HTR-8/SVneo (cell line): ENCODE measurements around the gene CPA4.

Experiments
- DNase-seq: peaks from one replicate; pipeline ENCODE4 v3.0.0; 2011; ENCODE audit warnings: low spot score, mixed read lengths; ENCODE audit not compliant: insufficient read length
- FAIRE-seq: peaks from 2 replicates; lab custom pipeline; 2011; peaks lifted over from hg19 to GRCh38; lab: Jason Lieb, UNC

The CPA4 gene

DNA sequence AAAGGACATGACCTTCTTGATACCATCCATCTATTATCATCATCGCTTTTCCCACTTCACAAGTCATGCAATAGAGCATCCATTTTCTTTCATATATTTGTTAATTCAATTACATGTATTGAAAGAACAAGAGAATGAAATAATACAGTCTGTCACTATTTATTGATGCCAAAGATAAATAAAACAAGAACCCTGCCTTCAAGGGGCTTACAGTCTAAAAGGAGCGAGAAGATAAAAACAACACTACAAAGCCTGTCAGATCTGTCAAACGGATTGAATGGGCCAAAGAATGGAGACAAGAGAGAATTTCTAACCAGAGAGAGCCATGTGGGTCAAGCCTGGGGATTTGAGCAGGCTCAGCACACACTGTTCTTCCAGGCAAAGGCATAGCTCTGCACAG is 67.6 kb downstream of the CPA4 start:
- FAIRE-seq (no peak), DNase-seq (no peak)

DNA sequence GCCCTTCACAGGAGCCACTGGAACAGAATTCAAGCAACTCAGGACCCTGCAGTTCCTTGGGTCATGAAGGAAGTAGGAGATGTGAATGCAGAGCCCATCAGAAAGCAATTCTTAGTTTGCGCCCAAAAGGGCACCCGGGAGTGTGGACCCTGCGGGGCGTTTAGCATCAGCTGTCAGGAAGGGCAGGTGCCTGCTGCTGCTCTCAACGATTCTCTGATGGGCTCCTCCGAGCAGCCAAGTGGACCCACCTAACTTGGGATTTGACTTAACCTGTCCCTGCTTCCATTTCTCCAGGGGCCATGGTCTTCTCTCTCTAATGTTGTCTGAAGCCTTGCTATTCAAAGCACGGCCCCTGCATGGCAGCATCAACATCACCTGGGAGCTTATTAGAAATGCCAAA is 68.7 kb downstream of the CPA4 start:
- no peak for FAIRE-seq
- DNase-seq, result no peak

DNA sequence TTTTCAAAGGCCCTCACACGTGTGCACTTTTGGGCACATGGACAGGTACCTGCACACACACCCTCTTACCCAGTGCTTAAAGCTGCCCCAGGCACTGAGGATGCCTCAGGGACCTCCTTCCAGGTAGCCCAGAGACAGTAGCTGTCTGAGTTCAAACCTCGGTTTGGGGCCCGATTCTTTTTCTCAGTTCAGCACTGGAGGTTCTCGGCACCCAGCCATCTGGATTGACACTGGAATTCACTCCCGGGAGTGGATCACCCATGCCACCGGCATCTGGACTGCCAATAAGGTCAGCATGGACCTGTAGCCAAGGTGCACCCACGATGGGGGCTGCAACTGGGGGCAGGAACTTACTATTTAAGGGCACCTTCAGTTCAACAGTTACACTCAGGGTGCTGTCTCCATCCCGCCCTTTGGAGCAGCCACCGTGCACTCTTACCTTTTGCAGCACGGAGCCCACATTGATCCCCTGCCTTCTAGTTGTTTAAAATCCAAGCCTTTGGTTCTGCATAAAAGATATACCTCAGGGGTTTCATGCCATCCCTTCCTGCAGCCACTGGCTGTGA is 69.4 kb downstream of the CPA4 start:
- no peak for FAIRE-seq
- DNase-seq, result no peak

DNA sequence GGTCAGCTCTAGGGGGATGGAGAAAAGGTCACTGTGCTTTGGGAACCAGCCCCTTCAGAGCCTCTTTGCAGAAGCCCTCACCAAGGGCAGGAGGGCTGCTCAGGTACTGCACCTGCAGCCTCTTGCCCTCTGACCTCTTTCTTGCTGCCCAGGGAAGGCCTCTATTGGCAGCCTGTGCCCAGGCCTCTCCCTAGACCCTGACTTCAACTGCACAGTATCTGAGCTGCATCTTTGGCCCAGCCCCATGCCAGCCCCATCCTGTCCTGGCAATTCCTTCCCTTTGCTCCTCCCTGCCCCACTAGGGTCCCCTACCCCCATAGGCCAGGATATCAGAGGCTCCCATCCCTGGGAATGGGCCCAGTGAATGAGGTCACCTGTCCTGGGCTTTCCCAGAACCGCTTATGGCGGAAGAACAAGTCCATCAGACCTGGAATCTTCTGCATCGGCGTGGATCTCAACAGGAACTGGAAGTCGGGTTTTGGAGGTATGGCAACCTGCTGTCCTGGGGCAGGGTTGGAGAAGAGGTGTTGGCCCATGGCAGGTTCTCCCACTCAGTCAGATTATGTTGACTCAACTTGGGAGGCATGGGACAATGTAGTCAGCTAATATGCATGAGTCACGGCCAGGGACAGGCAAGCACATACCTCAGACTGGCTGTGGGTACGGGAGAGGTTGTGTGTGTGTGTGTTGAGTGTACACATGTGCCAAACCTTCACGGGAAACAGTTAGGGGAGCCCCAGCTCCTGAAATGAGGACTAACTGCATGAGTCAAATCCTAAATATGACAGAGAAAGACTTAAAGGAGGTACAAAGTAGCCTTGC is 70.3 kb downstream of the CPA4 start:
- peak; percentile 55 for FAIRE-seq
- DNase-seq, result peak; percentile 42

DNA sequence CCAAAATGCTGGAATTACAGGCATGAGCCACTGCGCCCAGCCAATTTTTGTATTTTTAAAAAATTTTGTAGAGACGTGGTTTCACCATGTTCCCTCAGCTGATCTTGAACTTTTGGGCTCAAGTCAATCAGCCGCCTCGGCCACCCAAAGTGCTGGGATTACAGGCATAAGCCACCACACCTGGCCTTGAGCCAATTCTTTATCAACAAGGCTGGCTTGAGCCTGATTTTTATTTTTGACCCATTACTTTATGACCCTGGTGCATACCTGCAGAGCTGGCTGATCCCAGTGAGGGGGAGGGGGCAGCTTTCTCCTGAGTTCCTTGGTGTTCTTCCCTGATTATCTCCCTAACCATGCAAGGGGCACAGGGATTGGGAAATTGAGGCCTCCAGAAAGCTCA is 71.5 kb downstream of the CPA4 start:
- FAIRE-seq (no peak), DNase-seq (no peak)

DNA sequence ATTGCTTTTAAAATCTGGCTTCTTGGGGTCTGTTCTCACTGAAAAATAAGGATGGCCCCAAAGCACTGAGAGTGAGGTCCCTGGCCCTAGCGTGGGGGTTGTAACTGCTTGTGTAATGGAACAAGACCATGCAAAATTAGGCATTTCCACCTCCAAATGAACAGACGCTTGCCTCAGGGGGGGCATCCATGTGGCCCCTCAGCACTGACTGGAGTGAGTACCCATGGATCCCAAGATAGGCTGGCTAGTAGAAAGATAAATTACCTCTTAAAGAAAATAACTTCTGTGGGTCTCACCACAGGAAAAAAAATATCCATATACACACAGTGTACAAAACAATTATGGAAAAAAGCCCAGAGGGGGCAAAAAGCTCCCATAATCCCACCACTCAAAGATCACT is 72.1 kb downstream of the CPA4 start:
- no peak for DNase-seq

DNA sequence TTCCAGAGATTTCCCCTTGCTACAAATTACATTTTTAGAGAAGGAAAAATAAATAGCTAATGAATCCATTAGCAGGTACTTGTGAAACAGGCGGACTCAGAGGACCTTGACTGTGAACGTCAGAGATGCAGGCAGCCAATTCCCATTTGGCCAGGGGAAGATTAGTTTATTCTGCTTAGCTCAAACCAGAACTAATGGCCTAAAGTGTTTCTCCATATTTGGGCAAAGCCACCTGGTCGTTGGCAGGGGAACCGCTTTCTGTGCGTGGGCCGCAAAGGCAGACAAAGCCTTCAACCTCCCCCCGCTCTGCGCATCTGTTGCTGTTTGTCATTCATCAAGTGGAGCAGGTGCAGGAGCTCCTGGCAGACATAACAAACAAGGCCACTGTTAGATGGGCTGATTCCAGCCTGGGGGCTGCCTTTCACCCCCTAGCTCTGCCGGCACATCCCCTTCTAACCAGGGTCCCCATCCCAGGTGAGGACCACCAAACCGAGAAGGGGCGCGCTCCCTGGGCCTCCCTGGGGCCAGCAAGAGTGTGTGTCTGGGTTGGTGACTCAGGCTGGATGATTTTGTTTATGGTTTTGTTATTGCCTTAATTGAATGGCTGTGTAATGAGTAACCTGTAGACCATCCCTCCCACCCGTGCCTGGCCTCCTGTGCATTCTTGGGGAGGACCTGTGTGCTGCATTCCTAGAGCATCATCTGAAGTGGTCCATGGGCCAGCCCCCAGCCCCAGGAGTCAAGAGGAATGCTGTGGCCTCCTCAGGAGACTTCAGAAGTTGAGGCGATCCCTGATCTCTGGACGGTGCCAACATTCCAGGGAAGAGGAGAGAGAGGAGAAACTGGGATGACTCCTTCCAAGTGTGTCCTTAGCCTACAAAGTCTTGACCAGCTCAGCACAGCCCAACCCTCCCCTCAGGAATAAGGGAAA is 72.8 kb downstream of the CPA4 start:
- DNase-seq, result peak; percentile 56

More for the DNA sequence above, 72.1 kb downstream of the CPA4 start:
- FAIRE-seq, result no peak

DNA sequence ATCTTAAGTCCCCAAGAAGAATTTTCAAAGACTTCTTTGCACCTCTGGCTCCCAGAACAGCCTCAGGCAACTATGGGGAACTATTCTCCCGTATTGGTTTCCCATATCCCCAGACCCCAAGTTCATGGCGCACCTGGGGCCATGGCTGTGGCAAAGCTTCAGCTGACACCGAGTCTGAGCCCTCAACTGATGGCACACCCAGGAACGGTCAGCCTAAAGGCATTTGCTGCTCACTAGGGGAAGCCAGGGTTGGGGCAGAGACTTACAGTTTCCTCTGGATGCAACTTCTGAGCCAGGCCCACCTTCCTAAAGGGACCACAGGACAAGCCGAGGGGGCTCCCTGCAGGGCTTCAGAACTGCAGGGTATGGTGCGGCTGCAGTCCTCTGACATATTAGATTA is 73.6 kb downstream of the CPA4 start:
- FAIRE-seq, result no peak

More for the DNA sequence above, 72.8 kb downstream of the CPA4 start:
- peak; percentile 76 for FAIRE-seq

DNA sequence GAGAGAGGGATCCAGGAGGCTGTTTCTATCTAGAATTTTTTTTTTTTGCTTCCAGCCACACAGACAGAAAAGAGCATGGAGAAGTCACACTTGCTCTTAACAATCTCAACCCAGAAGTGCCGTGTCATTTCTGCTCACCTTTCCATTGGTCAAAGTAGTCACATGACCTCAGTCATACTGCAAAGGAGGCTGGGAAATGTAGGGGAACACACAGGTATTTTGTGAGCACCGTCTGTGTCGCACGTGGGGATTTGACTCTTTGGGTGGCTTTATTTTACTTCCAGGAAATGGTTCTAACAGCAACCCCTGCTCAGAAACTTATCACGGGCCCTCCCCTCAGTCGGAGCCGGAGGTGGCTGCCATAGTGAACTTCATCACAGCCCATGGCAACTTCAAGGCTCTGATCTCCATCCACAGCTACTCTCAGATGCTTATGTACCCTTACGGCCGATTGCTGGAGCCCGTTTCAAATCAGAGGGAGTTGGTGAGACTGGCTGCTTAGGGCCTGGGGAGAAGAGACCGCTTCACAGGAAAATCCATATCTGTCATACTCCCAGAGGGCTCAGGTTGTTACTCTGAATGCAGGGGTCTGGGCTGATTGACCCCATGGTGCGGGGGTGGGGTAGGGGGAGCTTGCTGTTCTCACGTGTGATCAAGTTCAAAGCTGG is 74.3 kb downstream of the CPA4 start:
- DNase-seq (no peak), FAIRE-seq (no peak)

More for the DNA sequence above, 73.6 kb downstream of the CPA4 start:
- no peak for DNase-seq

DNA sequence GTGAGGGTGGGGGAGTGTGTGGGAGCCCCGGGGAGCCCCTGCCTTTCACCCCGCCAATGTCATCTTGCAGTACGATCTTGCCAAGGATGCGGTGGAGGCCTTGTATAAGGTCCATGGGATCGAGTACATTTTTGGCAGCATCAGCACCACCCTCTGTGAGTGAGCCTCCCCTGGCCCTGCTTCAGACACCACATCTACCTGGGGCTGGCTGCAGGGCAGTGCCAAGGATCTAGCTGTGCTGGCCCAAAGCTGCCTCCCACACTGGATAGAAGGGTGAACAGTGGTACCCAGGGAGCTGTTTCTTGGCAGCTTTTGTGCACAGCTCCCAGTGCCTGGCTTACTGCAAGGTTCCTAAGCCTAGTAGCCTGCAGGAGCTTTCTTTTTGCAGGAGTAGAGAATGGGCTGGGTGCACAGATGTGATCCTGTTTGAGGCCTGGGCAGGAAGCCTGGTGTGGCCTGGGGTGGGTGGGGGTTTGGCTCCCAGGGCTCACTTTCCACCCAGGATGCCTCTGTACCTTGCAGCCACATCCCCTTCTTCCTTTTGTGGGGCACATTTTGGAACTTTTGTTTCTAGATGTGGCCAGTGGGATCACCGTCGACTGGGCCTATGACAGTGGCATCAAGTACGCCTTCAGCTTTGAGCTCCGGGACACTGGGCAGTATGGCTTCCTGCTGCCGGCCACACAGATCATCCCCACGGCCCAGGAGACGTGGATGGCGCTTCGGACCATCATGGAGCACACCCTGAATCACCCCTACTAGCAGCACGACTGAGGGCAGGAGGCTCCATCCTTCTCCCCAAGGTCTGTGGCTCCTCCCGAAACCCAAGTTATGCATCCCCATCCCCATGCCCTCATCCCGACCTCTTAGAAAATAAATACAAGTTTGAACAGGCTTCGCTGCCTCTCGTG is 75.1 kb downstream of the CPA4 start:
- DNase-seq (no peak), FAIRE-seq (no peak)

DNA sequence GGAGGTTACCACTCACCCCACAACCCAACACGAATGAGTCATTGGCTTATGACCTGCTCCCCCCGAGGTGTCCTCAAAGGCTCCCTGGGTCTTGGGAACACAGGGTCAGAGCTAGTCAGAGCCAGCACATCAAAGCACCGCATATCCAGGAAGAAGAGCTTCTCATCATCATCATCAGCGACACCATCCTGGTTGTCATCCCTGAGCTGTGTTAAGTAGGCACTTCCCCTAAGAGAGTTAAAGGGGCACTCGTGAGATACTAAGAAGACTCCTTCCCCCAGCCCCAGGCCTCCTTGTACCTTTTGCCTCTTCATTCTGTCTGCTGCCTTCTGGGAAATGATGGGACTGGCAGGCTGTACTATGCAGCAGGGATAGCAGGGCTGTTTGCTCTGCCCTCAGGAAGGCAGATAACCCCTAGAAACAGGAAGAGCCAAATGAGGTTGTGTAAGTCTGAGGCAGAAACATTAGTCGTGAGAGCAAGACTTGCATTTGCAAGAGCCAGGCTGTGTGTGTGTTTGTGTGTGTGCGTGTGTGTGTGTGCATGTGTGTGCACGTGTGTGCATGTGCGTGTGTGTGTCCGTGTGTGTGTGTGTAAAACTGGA is 76.2 kb downstream of the CPA4 start:
- DNase-seq, result peak; percentile 62
- FAIRE-seq, result peak; percentile 9

DNA sequence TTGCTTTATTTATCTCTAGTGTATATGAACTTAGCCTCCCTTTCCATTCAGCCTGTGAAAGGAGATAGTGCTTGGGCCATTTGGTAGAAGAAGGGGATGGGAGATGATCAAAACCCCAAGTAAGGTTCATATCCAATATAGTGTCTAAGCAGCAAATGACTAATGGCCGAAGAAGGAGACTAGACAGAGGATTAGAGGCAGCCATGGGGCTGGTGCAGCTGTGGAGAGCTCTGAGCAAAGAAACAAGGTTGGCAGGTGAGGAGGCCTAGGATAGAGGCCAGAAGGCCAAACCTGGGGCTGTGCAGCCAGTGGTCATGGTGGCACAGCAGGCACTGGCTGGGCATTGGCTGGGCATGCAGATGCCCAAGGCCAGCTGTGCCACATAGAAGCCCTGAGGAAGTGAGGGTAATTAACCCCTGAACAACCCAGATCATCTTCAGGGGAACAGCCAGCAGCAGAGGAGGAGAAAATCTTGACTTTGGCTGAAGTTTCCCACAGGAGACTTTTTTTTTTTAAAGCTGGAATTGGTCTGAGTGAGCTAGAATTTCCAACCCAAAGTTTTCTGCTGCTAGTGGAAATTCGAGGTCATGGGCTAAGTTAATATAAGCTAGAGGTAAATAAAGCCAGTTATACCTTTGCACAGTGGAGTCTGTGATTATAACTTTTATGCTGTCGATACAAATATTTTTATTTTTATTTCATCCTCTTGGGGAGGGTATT is 77.0 kb downstream of the CPA4 start:
- FAIRE-seq (no peak), DNase-seq (no peak)

DNA sequence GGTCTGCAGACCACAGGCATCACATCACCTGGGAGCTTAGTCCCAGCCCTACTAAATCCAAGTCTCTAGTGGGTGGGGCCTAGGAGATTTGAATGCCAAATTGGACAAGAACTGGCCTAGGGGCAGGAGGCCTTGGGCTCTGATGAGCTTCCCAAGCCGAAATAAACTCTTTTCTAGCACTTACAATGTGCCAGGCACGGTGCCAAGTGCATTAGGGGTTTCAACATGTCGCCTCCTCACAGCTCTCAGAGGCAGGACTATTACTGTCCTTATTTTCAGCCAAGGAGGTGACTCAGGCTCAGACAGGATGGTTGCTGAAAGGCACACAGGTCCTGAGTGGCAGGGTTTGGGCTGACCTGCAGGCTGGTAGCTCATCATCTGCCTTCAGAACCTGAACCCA is 78.1 kb downstream of the CPA4 start:
- no peak for FAIRE-seq

DNA sequence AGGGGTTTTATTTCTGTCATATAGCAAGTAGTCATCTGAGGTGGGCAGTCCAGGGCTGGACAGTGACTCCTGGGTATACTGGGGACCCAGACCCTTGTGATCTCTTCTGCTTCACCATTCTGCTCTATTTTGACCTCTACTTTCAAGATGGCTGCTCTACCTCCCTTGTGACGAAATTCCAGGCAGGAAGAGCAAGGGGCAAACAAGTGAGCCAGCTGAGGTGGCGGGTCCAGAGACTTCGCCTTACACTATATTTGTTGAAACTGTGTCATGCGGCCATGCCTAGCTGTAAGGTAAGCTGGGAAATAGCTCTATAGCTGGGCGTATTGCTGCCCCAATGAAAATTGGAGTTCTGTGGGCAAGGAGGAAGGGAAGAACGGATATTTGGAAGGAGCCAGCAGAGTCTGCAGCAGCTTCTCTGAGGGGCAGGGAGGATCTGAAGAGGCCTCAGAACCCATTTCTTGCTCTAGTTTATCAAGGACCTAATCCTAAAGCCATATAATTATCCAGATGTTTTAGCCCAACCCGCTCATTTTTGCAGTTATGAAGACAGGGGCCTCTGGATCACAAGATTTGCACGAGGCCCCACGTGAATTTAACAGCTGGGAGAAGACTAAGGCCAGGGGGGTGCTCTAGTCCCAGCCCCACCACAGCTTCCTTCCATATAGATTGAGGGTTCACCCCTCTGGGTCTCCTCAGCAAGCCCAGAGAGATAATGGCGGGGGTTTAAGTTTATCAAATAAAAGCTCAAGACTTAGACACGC is 79.6 kb downstream of the CPA4 start:
- FAIRE-seq (no peak), DNase-seq (no peak)

More for the DNA sequence above, 78.1 kb downstream of the CPA4 start:
- no peak for DNase-seq
